Testis (tissue), 3 donors: ENCODE results near the gene MYMX. TPM values are rescaled to one million over a fixed set of nuclear protein-coding genes. Genes with fewer than 3 reads are reported as not detected.
A peak's percentile ranks its signal among the peaks of the same experiment; 100 is the strongest.

ENCODE experiments used
- DNase-seq: peaks from one replicate; pipeline ENCODE4 v3.0.0-alpha.2; 2019
- H3K27ac ChIP-seq, 2 donors: fragments of 200-600 bp; sonication (generic); one replicate each; pipeline ENCODE4 v1.5.1; 2019
- H3K27me3 ChIP-seq: fragments of 200-600 bp; sonication (generic); one replicate; pipeline ENCODE4 v1.5.1; 2019
- H3K36me3 ChIP-seq: fragments of 200-600 bp; sonication (generic); one replicate; pipeline ENCODE4 v1.5.1; 2017; ENCODE audit warnings: low read depth; ENCODE audit errors: missing control alignments
- H3K4me1 ChIP-seq: fragments of 200-600 bp; sonication (generic); one replicate; pipeline ENCODE4 v1.5.1; 2019
- H3K4me3 ChIP-seq, 2 donors: fragments of 200-600 bp; sonication (generic); one replicate each; pipeline ENCODE4 v1.5.1; 2017 to 2019
- H3K9me3 ChIP-seq: fragments of 200-600 bp; sonication (generic); one replicate; pipeline ENCODE4 v1.5.1; 2017
- POLR2A ChIP-seq: fragments of 450-650 bp; IDR thresholded peaks from one replicate; pipeline ENCODE4 v1.6.1; 2017; ENCODE audit warnings: antibody characterized with exemption, mild to moderate bottlenecking, moderate library complexity
- WGBS, 2 donors: methylation state at CpG; one replicate each; pipeline ENCODE4 v1.1.5; 2018; 5-methylcytosine and 5-hydroxymethylcytosine counted together
- intact Hi-C: fragments of 100-400 bp; cut with DNase I; formaldehyde crosslinking; loops from one replicate; pipeline ENCODE4 v1.15.1; 2023; ENCODE audit warnings: low total_unique reads
- microRNA counts, 2 donors: library from miRNA; unstranded; fragments of <30 nt; microRNA quantifications; one replicate each; lab custom pipeline; 2016
- polyA plus RNA-seq: library from polyadenylated mRNA; stranded (reverse); fragments of 350-450 nt; fragmentation: Illumina TruSeq; extraction: RNeasy Lipid Tissue Mini Kit (QIAGEN cat#74804); gene quantifications from one replicate; pipeline ENCODE4 v1.2.3, GENCODE V29; 2014; ENCODE audit warnings: low read depth, low replicate concordance; ENCODE audit not compliant: insufficient read depth
- small RNA-seq, 2 donors: library from RNA; depleted of rRNA; stranded (forward); fragments of <200 nt; gene quantifications; one replicate each; pipeline ENCODE3, GENCODE V24; 2016
- total RNA-seq, 2 donors: library from RNA; depleted of rRNA; stranded (reverse); fragments of >200 nt; gene quantifications; one replicate each; pipeline ENCODE4 v1.2.3, GENCODE V29; 2016
- TF ChIP-seq, protein P1 (sequence below), 3 experiments: fragments of 450-650 bp in 2 of 3; fragments of 200-600 bp in 1 of 3; sonication (generic) in 1 of 3; IDR thresholded peaks; one replicate each; pipeline ENCODE4 v1.5.1; 2016 to 2019; ENCODE audit warnings: antibody characterized with exemption in 3 of 3, mild to moderate bottlenecking in 2 of 3, moderate library complexity in 1 of 3

MYMX gene
- total and polyA plus RNA-seq, 3 donors from 2014 or later: 0.73 to 0.87 TPM; not detected in 1

GRCh38 chr6:44265007-44265721, 48.4 kb downstream of the MYMX start, which contains the start of gene NFKBIE:
Gene NFKBIE, minus strand, starts transcription at chr6:44265551. Its CDS starts 205 bp downstream, at chr6:44265346.
- H3K36me3 ChIP-seq: no peaks in the 10 kb centered on the region
- H3K4me3 ChIP-seq: peak within 1 kb of the TSS; percentile 85 to 87
- intact Hi-C loops: loop anchor here (10.0 kb wide), 1 partner anchor 190 kb away; no protein-coding TSS in a partner anchor
- peak; percentile 98 for DNase-seq
- H3K4me1 ChIP-seq: peaks cover 23% of the 10 kb centered on the region
- H3K9me3 ChIP-seq: no peaks in the 10 kb centered on the region
- peak within 1 kb of the TSS; percentile 77 to 87 for H3K27ac ChIP-seq
- 0 to 1% methylated on average over 14 to 50 of the region's 72 CpGs for WGBS, 2 donors
- no peaks in the 10 kb centered on the region for H3K27me3 ChIP-seq
- TF ChIP-seq, protein P1, sequence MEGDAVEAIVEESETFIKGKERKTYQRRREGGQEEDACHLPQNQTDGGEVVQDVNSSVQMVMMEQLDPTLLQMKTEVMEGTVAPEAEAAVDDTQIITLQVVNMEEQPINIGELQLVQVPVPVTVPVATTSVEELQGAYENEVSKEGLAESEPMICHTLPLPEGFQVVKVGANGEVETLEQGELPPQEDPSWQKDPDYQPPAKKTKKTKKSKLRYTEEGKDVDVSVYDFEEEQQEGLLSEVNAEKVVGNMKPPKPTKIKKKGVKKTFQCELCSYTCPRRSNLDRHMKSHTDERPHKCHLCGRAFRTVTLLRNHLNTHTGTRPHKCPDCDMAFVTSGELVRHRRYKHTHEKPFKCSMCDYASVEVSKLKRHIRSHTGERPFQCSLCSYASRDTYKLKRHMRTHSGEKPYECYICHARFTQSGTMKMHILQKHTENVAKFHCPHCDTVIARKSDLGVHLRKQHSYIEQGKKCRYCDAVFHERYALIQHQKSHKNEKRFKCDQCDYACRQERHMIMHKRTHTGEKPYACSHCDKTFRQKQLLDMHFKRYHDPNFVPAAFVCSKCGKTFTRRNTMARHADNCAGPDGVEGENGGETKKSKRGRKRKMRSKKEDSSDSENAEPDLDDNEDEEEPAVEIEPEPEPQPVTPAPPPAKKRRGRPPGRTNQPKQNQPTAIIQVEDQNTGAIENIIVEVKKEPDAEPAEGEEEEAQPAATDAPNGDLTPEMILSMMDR (IDR thresholded peaks at IDR 0.05): peak in 1 of 3 experiments; percentile 25
- TF ChIP-seq POLR2A: no peak

DNA sequence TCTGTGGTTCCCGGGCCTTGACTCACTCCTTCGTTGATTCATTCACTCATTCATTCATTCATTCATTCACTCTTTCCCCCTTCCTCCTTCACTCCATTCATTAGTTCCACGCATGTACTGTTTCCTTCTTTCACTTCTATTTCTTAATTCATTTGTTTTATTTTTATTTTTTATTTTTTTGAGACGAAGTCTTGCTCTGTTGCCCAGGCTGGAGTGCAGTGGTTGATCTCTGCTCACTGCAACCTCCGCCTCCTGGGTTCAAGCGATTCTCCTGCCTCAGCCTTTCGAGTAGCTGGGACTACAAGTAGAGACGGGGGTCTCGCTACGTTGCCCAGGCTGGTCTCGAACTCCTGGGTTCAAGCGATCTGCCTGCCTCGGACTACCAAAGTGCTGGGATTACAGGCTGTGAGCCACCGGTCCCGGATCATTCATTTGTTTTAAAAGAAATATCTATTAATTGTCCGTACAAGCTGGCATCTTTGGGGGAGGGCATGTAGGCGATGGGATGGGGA, 49.1 kb downstream of the MYMX start:
- 47 to 58% methylated on average over 17 of the region's 17 CpGs for whole genome bisulfite sequencing, 2 donors
- DNase-seq: no peak
- Histone ChIP-seq H3K27me3 (no peaks in the 10 kb centered on the region), H3K27ac (peak overlapping the region in 1 of 2 donors; percentile 77), H3K36me3 (no peaks in the 10 kb centered on the region), H3K4me3 (peak overlapping the region; percentile 85 to 87), H3K9me3 (no peaks in the 10 kb centered on the region), H3K4me1 (peaks cover 23% of the 10 kb centered on the region)
- TF ChIP-seq, protein P1 (IDR thresholded peaks at IDR 0.05): no peak
- no peak for TF ChIP-seq POLR2A
- intact Hi-C loops: loop anchor here (10.0 kb wide), 1 partner anchor 189 kb away; no protein-coding TSS in a partner anchor

GRCh38 chr6:44266347-44266746, 49.6 kb downstream of the MYMX start:
- H3K27me3 ChIP-seq: no peaks in the 10 kb centered on the region
- no peak for DNase-seq
- intact Hi-C loops: loop anchor here (10.0 kb wide), 1 partner anchor 188 kb away; no protein-coding TSS in a partner anchor
- TF ChIP-seq, protein P1 (IDR thresholded peaks at IDR 0.05): no peak
- peaks cover 23% of the 10 kb centered on the region for H3K4me1 ChIP-seq
- no peaks in the 10 kb centered on the region for H3K9me3 ChIP-seq
- H3K27ac ChIP-seq: no peak overlapping the region
- WGBS, 2 donors: 66 to 75% methylated on average over 3 of the region's 3 CpGs
- H3K36me3 ChIP-seq: no peaks in the 10 kb centered on the region
- H3K4me3 ChIP-seq: no peak overlapping the region

DNA sequence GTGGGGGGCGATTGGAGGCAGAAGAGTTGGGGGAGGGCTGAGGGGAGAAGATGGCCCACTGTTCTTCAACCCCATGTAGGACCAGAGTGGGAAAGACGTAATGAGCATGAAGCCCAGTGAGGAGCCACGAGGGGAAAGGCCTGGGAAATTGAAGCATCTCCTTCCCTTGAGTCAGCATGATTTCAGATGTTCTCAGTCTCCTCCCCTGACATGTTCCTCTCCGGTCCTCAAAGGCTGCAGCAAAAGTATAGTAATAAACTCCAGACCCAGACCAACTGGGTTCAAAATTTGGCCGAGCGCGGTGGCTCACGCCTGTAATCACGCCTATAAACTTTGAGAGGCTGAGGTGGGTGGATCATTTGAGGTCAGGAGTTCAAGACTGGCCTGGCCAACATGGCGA, 50.5 kb downstream of the MYMX start:
- 68 to 71% methylated on average over 10 of the region's 10 CpGs for WGBS, 2 donors

More for the DNA sequence above, 50.5 kb downstream of the MYMX start:
- H3K9me3 ChIP-seq: no peaks in the 10 kb centered on the region
- no peaks in the 10 kb centered on the region for H3K27me3 ChIP-seq
- intact Hi-C loops: loop anchor here (10.0 kb wide), 1 partner anchor 188 kb away; no protein-coding TSS in a partner anchor
- no peak for TF ChIP-seq POLR2A
- TF ChIP-seq, protein P1 (IDR thresholded peaks at IDR 0.05): no peak
- no peak overlapping the region for H3K4me3 ChIP-seq
- no peak for DNase-seq
- H3K27ac ChIP-seq: no peak overlapping the region
- peaks cover 23% of the 10 kb centered on the region for H3K4me1 ChIP-seq
- H3K36me3 ChIP-seq: no peaks in the 10 kb centered on the region

MicroRNAs encoded within 50 kb of the gene (microRNA counts, 767-probe panel; counts per million panel counts)
- microRNA hsa-miR-4647 (lab: Ali Mortazavi, UCI): 0 to 152 counts per million in 2 donors

Small RNA genes within 50 kb of the gene (small RNA-seq; reads per million reads assigned to genes)
- gene RN7SL811P: 0 reads per million in 2 donors

Other genes starting within 250 kb of the MYMX start
- gene MRPL14, start 89.5 kb upstream of the MYMX start, total RNA-seq: 10 to 100 TPM; 47.6 to 53.5 TPM
- gene MRPL14, start 89.5 kb upstream of the MYMX start, polyA plus RNA-seq: 86.5 TPM
- gene TMEM63B, start 89.4 kb upstream of the MYMX start, total RNA-seq: 100 to 1,000 TPM; 139 to 170 TPM
- gene TMEM63B, start 89.4 kb upstream of the MYMX start, polyA plus RNA-seq: 79.0 TPM
- 10 to 100 TPM; 20.5 to 23.5 TPM for gene CAPN11, start 58.1 kb upstream of the MYMX start, total RNA-seq
- gene CAPN11, start 58.1 kb upstream of the MYMX start, polyA plus RNA-seq: 115 TPM
- 10 to 100 TPM; 51.3 to 70.0 TPM for gene SLC29A1, start 6.7 kb downstream of the MYMX start, total RNA-seq
- gene SLC29A1, start 6.7 kb downstream of the MYMX start, polyA plus RNA-seq: 41.2 TPM
- gene HSP90AB1, start 30.2 kb downstream of the MYMX start, total RNA-seq: 100 to 1,000 TPM; 480 to 610 TPM
- 602 TPM for gene HSP90AB1, start 30.2 kb downstream of the MYMX start, polyA plus RNA-seq
- gene SLC35B2, start 40.6 kb downstream of the MYMX start, total RNA-seq: 10 to 100 TPM; 42.4 to 49.8 TPM
- 32.1 TPM for gene SLC35B2, start 40.6 kb downstream of the MYMX start, polyA plus RNA-seq
- 10 to 100 TPM; 18.3 to 29.2 TPM for gene NFKBIE, start 48.6 kb downstream of the MYMX start, total RNA-seq
- 13.1 TPM for gene NFKBIE, start 48.6 kb downstream of the MYMX start, polyA plus RNA-seq
- 1 to 10 TPM; 1.6 to 2.8 TPM for gene TMEM151B, start 53.5 kb downstream of the MYMX start, total RNA-seq
- 1.3 TPM for gene TMEM151B, start 53.5 kb downstream of the MYMX start, polyA plus RNA-seq
- 10 to 100 TPM; 13.4 to 14.6 TPM for gene AARS2, start 96.4 kb downstream of the MYMX start, total RNA-seq
- 6.2 TPM for gene AARS2, start 96.4 kb downstream of the MYMX start, polyA plus RNA-seq
- 10 to 100 TPM; 10.7 to 13.1 TPM for gene SPATS1, start 125.7 kb downstream of the MYMX start, total RNA-seq
- gene SPATS1, start 125.7 kb downstream of the MYMX start, polyA plus RNA-seq: 51.7 TPM
- gene CDC5L, start 170.8 kb downstream of the MYMX start, total RNA-seq: 10 to 100 TPM; 20.3 to 20.5 TPM
- gene CDC5L, start 170.8 kb downstream of the MYMX start, polyA plus RNA-seq: 19.7 TPM